ENCODE results near the gene SCN8A.

Gene SCN8A

GRCh38 chr12:51722431-51722830, 131.4 kb downstream of the SCN8A start:
- H3K4me3 ChIP-seq (ENCODE audit: low read depth, low read length) = no peak overlapping the region
- no peak for DNase-seq (ENCODE audit: low read depth)
- no peak for TF ChIP-seq CTCF (conservative IDR thresholded peaks at IDR 0.05; ENCODE audit: low read depth, low read length)

GRCh38 chr12:51726161-51726560, 135.1 kb downstream of the SCN8A start:
- DNase-seq (ENCODE audit: low read depth) = no peak

GRCh38 chr12:51726931-51727330, 135.9 kb downstream of the SCN8A start:
- DNase-seq (ENCODE audit: low read depth) = no peak
- TF ChIP-seq CTCF (conservative IDR thresholded peaks at IDR 0.05; ENCODE audit: low read depth, low read length) = no peak
- no peak overlapping the region for H3K4me3 ChIP-seq (ENCODE audit: low read depth, low read length)

More at GRCh38 chr12:51726161-51726560, 135.1 kb downstream of the SCN8A start:
- H3K4me3 ChIP-seq (ENCODE audit: low read depth, low read length) = no peak overlapping the region
- no peak for TF ChIP-seq CTCF (conservative IDR thresholded peaks at IDR 0.05; ENCODE audit: low read depth, low read length)

- H3K4me3 ChIP-seq (ENCODE audit: low read depth, low read length) = no peak overlapping the region
- TF ChIP-seq CTCF (conservative IDR thresholded peaks at IDR 0.05; ENCODE audit: low read depth, low read length) = no peak
- no peak for DNase-seq (ENCODE audit: low read depth)
These were observed 138.3 kb downstream of the SCN8A start for GRCh38 chr12:51729331-51729730.

GRCh38 chr12:51730745-51731144, 139.7 kb downstream of the SCN8A start:
- H3K4me3 ChIP-seq (ENCODE audit: low read depth, low read length) = no peak overlapping the region
- no peak for TF ChIP-seq CTCF (conservative IDR thresholded peaks at IDR 0.05; ENCODE audit: low read depth, low read length)
- no peak for DNase-seq (ENCODE audit: low read depth)

GRCh38 chr12:51740536-51740935, 149.5 kb downstream of the SCN8A start:
- TF ChIP-seq CTCF (conservative IDR thresholded peaks at IDR 0.05; ENCODE audit: low read depth, low read length) = no peak
- H3K4me3 ChIP-seq (ENCODE audit: low read depth, low read length) = no peak overlapping the region
- peak; percentile 1 for DNase-seq (ENCODE audit: low read depth)

- H3K4me3 ChIP-seq (ENCODE audit: low read depth, low read length) = no peak overlapping the region
- no peak for TF ChIP-seq CTCF (conservative IDR thresholded peaks at IDR 0.05; ENCODE audit: low read depth, low read length)
- peak; percentile 1 for DNase-seq (ENCODE audit: low read depth)
These were observed 153.2 kb downstream of the SCN8A start for GRCh38 chr12:51744235-51744634.

Measured in choroid plexus epithelial cell (primary cell).